HG02973 (cell line): ENCODE data around the gene SRGAP3.
"Not testable (repeated sequence)": the region's sequence is repeated elsewhere in the genome, so short reads cannot be mapped to it uniquely, and the experiment has no call there.

Experiments
- ATAC-seq: cut with Tn5 transposase; IDR thresholded peaks from one replicate; pipeline ENCODE4 v1.9.1; 2021; ENCODE audit warnings: moderate library complexity; ENCODE audit not compliant: unreplicated experiment

The SRGAP3 gene

GRCh38 chr3:9249273-9250192 is at the start of gene SRGAP3:
Gene SRGAP3, minus strand, starts transcription at chr3:9249646. Its CDS starts 695 bp downstream, at chr3:9248951.
- peak; percentile 100 for ATAC-seq

GRCh38 chr3:9298236-9298635 is 48.8 kb upstream of the SRGAP3 start:
- no peak for ATAC-seq

- no peak for ATAC-seq
Observed at GRCh38 chr3:9296241-9296640, 46.8 kb upstream of the SRGAP3 start.

DNA sequence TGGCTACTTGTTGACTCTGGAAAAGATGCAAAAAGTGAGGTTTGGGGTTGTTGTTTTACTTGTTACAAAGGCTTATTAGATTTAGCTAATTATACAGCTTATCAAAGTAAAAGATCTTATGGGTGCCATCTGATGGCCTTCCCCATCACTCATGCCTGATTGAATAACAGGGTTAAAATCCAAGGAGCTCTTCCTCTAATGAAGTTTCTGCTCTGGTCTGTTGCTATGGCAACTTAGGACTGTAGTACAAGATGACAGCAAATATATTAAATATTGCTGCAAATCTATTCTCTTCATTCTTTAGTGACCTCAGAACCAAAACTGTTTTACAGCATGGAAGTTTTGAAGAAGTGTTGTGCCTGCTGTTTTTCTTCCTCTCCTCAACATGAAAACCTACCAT is 45.6 kb upstream of the SRGAP3 start:
- no peak for ATAC-seq

DNA sequence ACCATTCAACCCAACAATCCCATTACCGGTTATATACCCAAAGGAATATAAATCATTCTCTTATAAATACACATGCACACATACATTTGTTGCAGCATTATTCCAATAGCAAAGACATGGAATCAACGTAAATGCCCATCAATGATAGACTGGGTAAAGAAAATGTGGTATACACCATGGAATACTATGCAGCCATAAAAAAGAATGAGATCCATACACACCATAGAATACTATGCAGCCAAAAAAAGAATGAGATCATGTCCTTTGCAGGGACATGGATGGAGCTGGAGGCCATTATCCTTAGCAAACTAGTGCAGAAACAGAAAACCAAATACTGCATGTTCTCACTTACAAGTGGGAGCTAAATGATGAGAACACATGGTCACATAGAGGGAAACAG is 44.5 kb upstream of the SRGAP3 start:
- ATAC-seq = not testable (repeated sequence)

DNA sequence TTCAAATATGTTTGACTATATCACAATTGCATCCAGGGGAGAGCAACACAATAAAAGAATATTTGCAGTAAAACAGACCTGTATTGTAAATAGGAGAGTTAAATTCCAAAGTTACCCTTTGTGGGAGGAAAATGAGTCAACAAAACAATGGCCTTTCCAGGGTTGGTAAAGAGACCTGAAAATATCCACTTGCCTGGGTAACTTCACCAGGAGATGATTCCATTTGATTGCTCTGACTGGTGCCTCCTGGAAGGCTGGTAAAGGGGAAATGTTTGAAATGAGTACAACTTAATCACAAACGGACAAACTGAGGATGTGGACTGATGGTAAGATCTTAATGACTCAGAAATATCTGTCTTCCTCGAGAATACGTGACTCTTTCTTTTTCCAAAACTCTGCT is 43.6 kb upstream of the SRGAP3 start:
- no peak for ATAC-seq

GRCh38 chr3:9292516-9292915 is 43.1 kb upstream of the SRGAP3 start:
- ATAC-seq = no peak

GRCh38 chr3:9291821-9292410 is 42.5 kb upstream of the SRGAP3 start:
- no peak for ATAC-seq

DNA sequence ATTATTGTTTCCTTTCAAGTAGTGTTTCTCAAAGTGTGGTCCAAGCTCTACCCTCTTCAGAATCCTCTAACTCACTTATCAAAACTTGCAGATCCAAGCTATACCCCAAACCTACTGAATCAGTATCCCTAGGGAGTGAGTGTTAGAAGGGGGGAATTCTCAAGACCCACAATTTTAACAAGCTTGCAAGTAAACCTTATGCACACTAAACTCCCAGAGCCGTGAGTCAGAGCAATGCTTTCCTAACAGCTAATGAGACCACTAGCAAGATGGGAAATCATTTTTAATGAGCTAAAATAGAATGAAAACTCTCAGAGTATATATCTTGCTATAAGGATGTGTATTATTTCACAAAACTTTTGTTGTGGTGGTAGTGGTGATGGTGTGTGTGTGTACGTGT is 41.1 kb upstream of the SRGAP3 start:
- ATAC-seq = no peak

DNA sequence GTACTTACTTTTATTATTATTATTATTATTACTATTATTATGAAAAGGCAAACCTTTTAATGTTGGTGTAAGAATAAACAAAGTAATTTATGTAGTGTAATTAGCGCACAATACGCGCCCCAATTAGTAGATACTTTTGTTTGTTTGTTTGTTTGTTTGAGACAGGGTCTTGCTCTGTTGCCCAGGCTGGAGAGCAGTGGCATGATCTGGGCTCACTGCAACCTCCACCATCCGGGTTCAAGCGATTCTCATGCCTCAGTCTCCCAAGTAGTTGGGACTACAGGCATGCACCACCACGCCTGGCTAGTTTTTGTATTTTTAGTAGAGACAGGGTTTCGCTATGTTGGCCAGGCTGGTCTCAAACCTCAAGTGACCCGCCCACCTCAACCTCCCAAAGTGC is 32.1 kb upstream of the SRGAP3 start:
- not testable (repeated sequence) for ATAC-seq

DNA sequence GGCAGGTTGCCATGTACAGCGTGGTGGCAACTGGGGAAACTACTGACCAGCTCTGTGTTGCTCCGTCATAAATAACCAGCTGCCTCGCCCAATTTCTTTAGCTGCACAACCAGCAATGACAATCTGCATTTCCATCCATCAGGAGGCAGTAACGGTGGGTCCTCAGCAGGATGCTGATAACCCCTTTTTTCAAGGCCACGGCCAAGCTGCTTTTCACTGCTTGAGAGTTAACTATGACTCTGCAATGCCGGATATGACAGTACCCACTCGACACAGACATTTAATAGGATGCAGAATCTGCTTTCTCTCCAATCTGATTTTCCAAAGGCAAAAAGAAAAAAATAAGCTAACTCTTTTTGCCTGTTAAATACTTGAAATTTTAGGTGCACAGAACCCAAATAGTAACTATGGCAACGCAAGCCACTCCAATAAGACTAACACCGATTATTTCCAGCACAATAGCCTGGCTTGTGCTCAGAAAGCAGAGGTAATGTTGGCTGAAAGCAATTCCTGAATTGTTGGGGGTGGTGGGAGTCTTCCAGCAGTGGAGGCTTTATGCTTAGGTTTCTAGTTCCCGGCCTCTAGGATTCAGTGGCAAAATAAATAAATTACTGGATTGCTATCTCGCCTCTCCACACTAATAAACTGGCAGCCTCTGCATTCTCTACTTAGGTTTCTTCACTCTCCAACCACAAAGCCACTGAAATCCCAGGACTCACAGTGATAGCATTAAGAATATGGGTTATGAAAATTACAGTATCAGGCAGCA is 31.2 kb upstream of the SRGAP3 start:
- ATAC-seq = no peak

DNA sequence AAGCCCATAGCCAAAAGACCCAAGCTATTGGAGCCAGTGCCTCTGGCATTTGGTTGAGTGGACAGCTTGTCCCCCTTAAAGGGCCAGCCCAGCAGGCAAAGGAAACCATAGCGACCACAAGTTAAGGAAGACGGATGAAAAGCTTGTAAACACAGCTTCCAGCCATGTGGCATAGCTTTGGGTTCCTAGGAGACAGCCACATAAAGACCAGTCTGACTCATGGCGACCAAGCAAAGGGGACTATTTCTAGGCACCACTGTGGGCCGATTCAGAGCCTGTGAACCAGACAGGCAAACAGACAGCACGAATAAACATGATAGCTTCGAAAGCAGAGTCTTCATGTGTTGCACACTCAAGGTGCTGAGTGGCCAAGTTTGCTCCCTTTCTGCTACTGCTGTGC is 30.5 kb upstream of the SRGAP3 start:
- ATAC-seq = no peak

- ATAC-seq = no peak
Observed at GRCh38 chr3:9278498-9278897, 29.1 kb upstream of the SRGAP3 start.

GRCh38 chr3:9278085-9278484 is 28.6 kb upstream of the SRGAP3 start:
- no peak for ATAC-seq

GRCh38 chr3:9276761-9277370 is 27.4 kb upstream of the SRGAP3 start:
- ATAC-seq = no peak

GRCh38 chr3:9271903-9272302 is 22.5 kb upstream of the SRGAP3 start:
- ATAC-seq = no peak

DNA sequence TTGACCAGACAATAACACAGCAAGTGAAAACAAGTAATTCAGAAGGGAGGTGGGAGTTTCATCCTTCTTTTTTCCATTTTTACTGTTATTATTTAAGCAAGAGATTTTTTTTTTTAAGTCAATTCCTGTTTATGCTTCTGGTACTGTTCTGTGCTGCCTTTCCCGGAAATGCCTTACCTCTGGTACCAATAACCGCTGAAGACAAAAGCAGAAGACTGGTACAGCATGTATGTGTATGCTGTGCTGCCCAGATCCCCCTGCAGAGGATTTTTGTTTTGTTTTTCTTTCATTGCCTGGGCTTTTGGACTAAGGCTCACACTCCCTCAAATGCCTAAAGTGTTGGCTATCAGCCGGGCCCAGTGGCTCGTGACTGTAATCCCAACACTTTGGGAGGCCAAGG is 21.3 kb upstream of the SRGAP3 start:
- ATAC-seq = no peak

- no peak for ATAC-seq
Observed at GRCh38 chr3:9266716-9267115, 17.3 kb upstream of the SRGAP3 start.

DNA sequence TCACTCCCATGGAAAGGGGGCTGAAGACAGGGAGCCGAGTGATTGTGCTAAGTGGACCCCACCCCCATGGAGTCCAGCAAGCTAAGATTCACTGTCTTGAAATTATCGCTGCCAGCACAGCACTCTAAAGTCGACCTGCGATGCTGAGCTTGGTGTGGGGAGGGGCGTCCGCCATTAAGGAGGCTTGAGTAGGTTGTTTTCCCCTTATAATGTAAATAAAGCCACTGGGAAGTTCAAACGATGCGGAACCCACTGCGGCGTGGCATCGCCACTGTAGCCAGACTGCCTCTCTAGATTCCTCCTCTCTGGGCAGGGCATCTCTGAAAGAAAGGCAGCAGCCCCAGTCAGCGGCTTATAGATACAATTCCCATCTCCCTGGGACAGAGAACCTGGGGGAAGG is 10.9 kb upstream of the SRGAP3 start:
- ATAC-seq = no peak

- ATAC-seq = no peak
Observed at GRCh38 chr3:9257092-9257491, 7.6 kb upstream of the SRGAP3 start.

- no peak for ATAC-seq
Observed at GRCh38 chr3:9255976-9256375, 6.5 kb upstream of the SRGAP3 start.
